H1 (cell line): ENCODE measurements around the gene LRRK1. TPM values are rescaled to one million over a fixed set of nuclear protein-coding genes. Genes with fewer than 3 reads are reported as not detected.

Source experiments
- CTCF ChIA-PET: fragments of 300-600 bp; sonication (Branson Sonifier 250); formaldehyde crosslinking; loops from one replicate; lab custom pipeline; 2021; ENCODE audit not compliant: partially characterized antibody; lab: Charles Lee
- POLR2A ChIA-PET: fragments of 300-600 bp; sonication (Branson Sonifier 250); formaldehyde crosslinking; loops from one replicate; lab custom pipeline; 2021; ENCODE audit warnings: inconsistent platforms; ENCODE audit not compliant: partially characterized antibody; lab: Charles Lee
- DNase-seq, 2 experiments: peaks; one replicate each; pipeline versions ENCODE4 v3.0.0 to v3.0.0-alpha.2; 2010 to 2022; ENCODE audit warnings: low spot score in 2 of 2, low read depth in 1 of 2, mixed read lengths in 1 of 2
- FAIRE-seq: peaks from 2 replicates; lab custom pipeline; 2011; peaks lifted over from hg19 to GRCh38; lab: Jason Lieb, UNC
- H2AFZ ChIP-seq: 2 replicates; pipeline ENCODE4 v1.8.1; 2012; ENCODE audit warnings: low read length, inconsistent platforms
- H2AK5ac ChIP-seq: 2 replicates; pipeline ENCODE4 v1.6.1; 2013; ENCODE audit warnings: low read depth, low read length
- H2BK120ac ChIP-seq: replicated peaks from 2 replicates; pipeline ENCODE3; 2013; ENCODE audit warnings: low read depth, low read length, inconsistent platforms
- H2BK12ac ChIP-seq: 2 replicates; pipeline ENCODE4 v1.6.1; 2013; ENCODE audit warnings: low read depth, low read length
- H2BK15ac ChIP-seq: 2 replicates; pipeline ENCODE4 v1.6.1; 2013; ENCODE audit warnings: low read length
- H2BK20ac ChIP-seq: 2 replicates; pipeline ENCODE4 v1.6.1; 2013; ENCODE audit warnings: low read length
- H2BK5ac ChIP-seq: 2 replicates; pipeline ENCODE4 v1.6.1; 2013; ENCODE audit warnings: low read depth, low read length
- H3K14ac ChIP-seq: 2 replicates; pipeline ENCODE4 v1.6.1; 2013; ENCODE audit warnings: inconsistent platforms; ENCODE audit not compliant: insufficient read length
- H3K18ac ChIP-seq: 2 replicates; pipeline ENCODE4 v1.6.1; 2013; ENCODE audit warnings: low read length; ENCODE audit errors: extremely low read depth
- H3K23ac ChIP-seq: 2 replicates; pipeline ENCODE4 v1.6.1; 2013; ENCODE audit warnings: inconsistent platforms; ENCODE audit not compliant: insufficient read length
- H3K23me2 ChIP-seq: 2 replicates; pipeline ENCODE4 v1.6.1; 2013; ENCODE audit warnings: low read depth, low read length
- H3K27ac ChIP-seq: 2 replicates; pipeline ENCODE4 v1.6.1; 2011; ENCODE audit warnings: low read depth, low read length, inconsistent platforms
- H3K27me3 ChIP-seq, 4 experiments: replicated peaks in 1 of 4; 1 replicate in 1 of 4; 2 replicates in 3 of 4; pipeline versions ENCODE4 v1.6.1 to v1.8.1; 2011 to 2013; ENCODE audit warnings: low read length in 3 of 4, mild to moderate bottlenecking in 3 of 4, inconsistent platforms in 2 of 4, mixed read lengths in 2 of 4, moderate library complexity in 1 of 4; ENCODE audit not compliant: control insufficient read depth in 3 of 4, insufficient read depth in 3 of 4; ENCODE audit errors: extremely low read depth in 1 of 4
- H3K36me3 ChIP-seq, 4 experiments: 2 replicates each; pipeline versions ENCODE4 v1.6.1 to v1.8.1; 2011 to 2013; ENCODE audit warnings: mild to moderate bottlenecking in 4 of 4, low read length in 3 of 4, moderate library complexity in 2 of 4, control low read depth in 1 of 4, inconsistent platforms in 1 of 4; ENCODE audit not compliant: insufficient read depth in 4 of 4, control insufficient read depth in 2 of 4
- H3K4ac ChIP-seq: replicated peaks from 2 replicates; pipeline ENCODE3; 2013; ENCODE audit warnings: low read length, low read depth, mixed read lengths, inconsistent platforms; ENCODE audit not compliant: insufficient read length
- H3K4me1 ChIP-seq, 4 experiments: replicated peaks in 1 of 4; 1 replicate in 1 of 4; 2 replicates in 3 of 4; pipeline versions ENCODE4 v1.6.1 to v1.8.1; 2011 to 2013; ENCODE audit warnings: low read length in 3 of 4, inconsistent platforms in 2 of 4, mixed read lengths in 1 of 4; ENCODE audit not compliant: insufficient read depth in 4 of 4, control insufficient read depth in 3 of 4
- H3K4me2 ChIP-seq, 2 experiments: 2 replicates each; pipeline versions ENCODE4 v1.6.1 to v1.8.1; 2011 to 2013; ENCODE audit warnings: low read depth in 2 of 2, low read length in 2 of 2, control low read depth in 1 of 2, inconsistent platforms in 1 of 2, mild to moderate bottlenecking in 1 of 2; ENCODE audit not compliant: insufficient read depth in 1 of 2
- H3K4me3 ChIP-seq, 4 experiments: fragments of 200-600, 300-600 bp in 1 of 4; sonication (generic), shearing (Covaris generic), sonication (Bioruptor Twin) in 1 of 4; 2 replicates each; pipeline versions ENCODE4 v1.5.1 to v1.8.1; 2011 to 2016; ENCODE audit warnings: low read length in 4 of 4, low read depth in 3 of 4, control low read depth in 2 of 4, inconsistent platforms in 2 of 4, mild to moderate bottlenecking in 2 of 4, mixed read lengths in 1 of 4, moderate library complexity in 1 of 4; ENCODE audit not compliant: insufficient read depth in 2 of 4; ENCODE audit errors: extremely low read depth in 1 of 4
- H3K56ac ChIP-seq: replicated peaks from 2 replicates; pipeline ENCODE3; 2013; ENCODE audit warnings: low read depth, mild to moderate bottlenecking, mixed read lengths, low read length, inconsistent platforms; ENCODE audit not compliant: insufficient read length
- H3K79me1 ChIP-seq: 2 replicates; pipeline ENCODE4 v1.6.1; 2013; ENCODE audit warnings: low read depth, low read length, control low read depth
- H3K79me2 ChIP-seq, 2 experiments: 2 replicates each; pipeline versions ENCODE4 v1.6.1 to v1.8.1; 2012 to 2013; ENCODE audit warnings: low read length in 2 of 2, mild to moderate bottlenecking in 2 of 2, inconsistent platforms in 1 of 2; ENCODE audit not compliant: insufficient read depth in 2 of 2, control insufficient read depth in 1 of 2
- H3K9ac ChIP-seq, 4 experiments: replicated peaks in 1 of 4; 1 replicate in 1 of 4; 2 replicates in 3 of 4; pipeline versions ENCODE4 v1.6.1 to v1.8.1; 2011 to 2013; ENCODE audit warnings: low read depth in 3 of 4, low read length in 3 of 4, control low read depth in 2 of 4, mild to moderate bottlenecking in 2 of 4, moderate library complexity in 2 of 4, inconsistent platforms in 1 of 4; ENCODE audit errors: extremely low read depth in 1 of 4
- H3K9me3 ChIP-seq, 2 experiments: 2 replicates each; pipeline versions ENCODE4 v1.6.1 to v1.8.1; 2012 to 2013; ENCODE audit warnings: mild to moderate bottlenecking in 2 of 2, moderate library complexity in 2 of 2, control low read depth in 1 of 2, inconsistent platforms in 1 of 2, low read depth in 1 of 2, low read length in 1 of 2, mixed read lengths in 1 of 2; ENCODE audit not compliant: insufficient read depth in 2 of 2
- H4K20me1 ChIP-seq, 2 experiments: replicated peaks in 1 of 2; 2 replicates each; pipeline versions ENCODE3 to v1.8.1; 2011 to 2013; ENCODE audit warnings: inconsistent platforms in 2 of 2, low read length in 2 of 2, mild to moderate bottlenecking in 1 of 2; ENCODE audit not compliant: insufficient read depth in 2 of 2, control insufficient read depth in 1 of 2
- H4K5ac ChIP-seq: 2 replicates; pipeline ENCODE4 v1.6.1; 2013; ENCODE audit warnings: low read length, low read depth, mixed read lengths, inconsistent platforms; ENCODE audit not compliant: insufficient read length
- H4K8ac ChIP-seq: 2 replicates; pipeline ENCODE4 v1.8.0; 2013; ENCODE audit warnings: mild to moderate bottlenecking, moderate library complexity, low read length, inconsistent platforms; ENCODE audit not compliant: insufficient read depth; ENCODE audit errors: extremely low read depth
- H4K91ac ChIP-seq: replicated peaks from 2 replicates; pipeline ENCODE3; 2013; ENCODE audit warnings: low read length, mixed read lengths, inconsistent platforms; ENCODE audit not compliant: insufficient read length
- ATF3 ChIP-seq: IDR thresholded peaks from 2 replicates; pipeline ENCODE4 v1.6.1; 2011; ENCODE audit warnings: low read depth, mild to moderate bottlenecking, low read length; ENCODE audit not compliant: insufficient read depth
- BRCA1 ChIP-seq: IDR thresholded peaks from 2 replicates; pipeline ENCODE4 v1.6.1; 2012; ENCODE audit warnings: low read depth, low read length, improper control_type of control experiment
- CHD1 ChIP-seq: IDR thresholded peaks from 2 replicates; pipeline ENCODE4 v1.6.1; 2012; ENCODE audit warnings: low read depth, low read length, improper control_type of control experiment
- CHD2 ChIP-seq: IDR thresholded peaks from 2 replicates; pipeline ENCODE4 v1.6.1; 2012; ENCODE audit warnings: low read length, improper control_type of control experiment
- EZH2 ChIP-seq: fragments of 200-600 bp; sonication (generic); IDR thresholded peaks from 2 replicates; pipeline ENCODE4 v1.7.1; 2012; ENCODE audit warnings: low read depth, mild to moderate bottlenecking, moderate library complexity, low read length, inconsistent platforms; ENCODE audit not compliant: severe bottlenecking
- GTF2F1 ChIP-seq: IDR thresholded peaks from 2 replicates; pipeline ENCODE4 v1.6.1; 2012; ENCODE audit warnings: low read depth, low read length, improper control_type of control experiment, borderline replicate concordance
- SUZ12 ChIP-seq: fragments of 200-600 bp; sonication (generic); IDR thresholded peaks from 2 replicates; pipeline ENCODE4 v1.6.1; 2012; ENCODE audit warnings: mild to moderate bottlenecking, inconsistent platforms, low read length, moderate library complexity, mixed read lengths
- WGBS, 2 experiments: shearing (Covaris generic) in 1 of 2; methylation state at CpG; one replicate each; pipeline versions ENCODE4 v1.1.6 to v1.1.7; 2013 to 2015; ENCODE audit warnings: low lambda C conversion rate in 2 of 2, mixed read lengths in 2 of 2, inconsistent platforms in 1 of 2, low coverage in 1 of 2, missing lambda C conversion rate in 1 of 2; ENCODE audit not compliant: insufficient replicate concordance in 2 of 2, insufficient coverage in 1 of 2, insufficient read length in 1 of 2; ENCODE audit errors: extremely low coverage in 1 of 2, missing lambda C conversion rate in 1 of 2; 5-methylcytosine and 5-hydroxymethylcytosine counted together
- polyA plus RNA-seq, 7 experiments: library from polyadenylated mRNA; depleted of rRNA in 3 of 7; stranded (reverse) in 5 of 7; unstranded in 2 of 7; fragments of >200 nt in 5 of 7; fragments of 200-250 nt in 2 of 7; gene quantifications; 1 replicate in 5 of 7; 2 replicates in 1 of 7; 4 replicates in 1 of 7; pipeline versions ENCODE4 v1.2.1 to v1.2.3, GENCODE V29; 2011 to 2013; ENCODE audit warnings: missing spikeins in 2 of 7, mixed read lengths in 2 of 7
- total RNA-seq: library from RNA; stranded (reverse); fragmentation: NEBNext Ultra II Directional; extraction: Animal tissue kit (Norgen Biotek cat#: 25700); gene quantifications from 2 replicates; pipeline ENCODE4 v1.2.1, GENCODE V29; 2021

Gene LRRK1
- total and polyA plus RNA-seq, 2 of the 8 experiments (the other 6 are each of a cell fraction or from before 2014, with no cell fraction given) = 1.2 to 3.6 TPM

DNA sequence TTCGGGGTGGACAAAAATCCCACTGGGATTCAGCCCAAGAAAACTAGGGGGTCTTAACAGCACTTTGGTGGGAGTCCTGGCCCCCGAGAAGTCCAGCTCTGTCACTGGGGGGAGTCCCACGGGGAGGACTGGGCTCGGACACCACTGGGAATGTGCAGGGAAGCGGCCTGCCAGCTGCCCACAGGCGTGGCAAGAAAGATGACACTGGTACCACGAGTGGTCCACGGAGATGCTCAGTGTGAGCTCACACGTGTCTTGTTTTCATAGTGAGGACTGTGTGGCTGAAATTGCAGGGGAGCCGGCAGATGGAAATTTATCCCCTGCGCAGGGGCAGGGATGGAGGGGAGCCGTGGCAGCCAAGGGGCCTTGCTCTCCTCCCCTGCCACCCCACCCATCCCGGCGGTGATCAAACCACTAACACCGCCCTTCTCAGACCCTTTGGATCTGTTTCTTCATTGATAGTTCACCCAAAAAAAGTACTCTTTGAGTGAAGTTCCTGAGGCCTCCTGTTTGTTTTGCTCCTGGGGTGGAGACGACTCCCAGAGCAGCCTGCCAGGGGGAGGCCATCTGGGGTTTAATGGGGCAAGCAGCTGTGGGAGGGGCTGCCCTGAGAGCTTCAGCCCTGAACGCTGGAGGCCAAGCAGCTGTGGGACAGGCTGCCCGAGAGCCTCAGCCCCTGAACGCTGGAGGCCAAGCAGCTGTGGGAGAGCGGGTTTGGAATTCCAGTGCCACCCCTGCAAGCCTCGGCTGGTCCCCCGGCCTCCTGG lies 130.9 kb downstream of the LRRK1 start:
- H3K79me2 ChIP-seq = no peaks in the 10 kb centered on the region
- H2BK20ac ChIP-seq = no peak overlapping the region; the same call in 1 of the 2 replicates
- no peak overlapping the region for H4K91ac ChIP-seq
- FAIRE-seq = no peak
- no peaks in the 10 kb centered on the region for H4K20me1 ChIP-seq
- no peak overlapping the region for H3K27ac ChIP-seq
- H3K56ac ChIP-seq = no peak overlapping the region
- no peaks in the 10 kb centered on the region for H3K36me3 ChIP-seq
- 92% methylated on average over 22 of the region's 22 CpGs; no CpG with 5 or more reads in 1 of the 2 experiments for WGBS, 2 experiments
- no peak overlapping the region for H3K4ac ChIP-seq
- ChIA-PET POLR2A (interaction anchor here (0.9 to 3.5 kb wide), 2 partner anchors 19 to 187 kb away, joined by 3 to 14 read pairs; no protein-coding TSS in a partner anchor), CTCF (interaction anchor here (1.5 to 3.2 kb wide), 3 partner anchors 18 to 34 kb away, joined by 3 to 13 read pairs (median 6); no protein-coding TSS in a partner anchor)
- H3K9ac ChIP-seq = no peak overlapping the region
- H3K4me1 ChIP-seq = peaks cover 0 to 9% (median 5%) of the 10 kb centered on the region in 4 experiments; a peak in 6 of 7 replicates
- no peak overlapping the region for H3K4me3 ChIP-seq
- no peak overlapping the region for H2AFZ ChIP-seq
- H4K5ac ChIP-seq = no peak overlapping the region
- H2BK5ac ChIP-seq = no peak overlapping the region
- no peaks in the 10 kb centered on the region for H3K79me1 ChIP-seq
- no peak overlapping the region for H2BK15ac ChIP-seq
- TF ChIP-seq GTF2F1 = no peak
- TF ChIP-seq EZH2 = no peak
- no peak for TF ChIP-seq CHD1
- no peak for TF ChIP-seq SUZ12
- no peak for TF ChIP-seq BRCA1
- no peak for TF ChIP-seq ATF3
- TF ChIP-seq CHD2 = no peak
- H3K14ac ChIP-seq = no peak overlapping the region
- H3K9me3 ChIP-seq = no peaks in the 10 kb centered on the region
- no peak overlapping the region for H3K23ac ChIP-seq
- 0 out of 7 replicates have a peak, but pooled peaks cover 0 to 2% (median 0%) of the 10 kb centered on the region in 4 experiments for H3K27me3 ChIP-seq
- no peaks in the 10 kb centered on the region for H3K23me2 ChIP-seq
- no peak overlapping the region for H2BK120ac ChIP-seq
- DNase-seq = peak in 1 of 2 experiments; percentile 38
- H3K4me2 ChIP-seq = no peak overlapping the region
- peak overlapping the region; percentile 79; the same call in 1 of the 2 replicates for H2AK5ac ChIP-seq
- H3K18ac ChIP-seq = no peak overlapping the region; the same call in 1 of the 2 replicates
- H2BK12ac ChIP-seq = 0 out of 2 replicates have a peak overlapping the region, but pooled peaks have one; percentile 27
- no peak overlapping the region; the same call in 1 of the 2 replicates for H4K8ac ChIP-seq
